Trophoblast cell (in vitro differentiated cells and primary cell): ENCODE data around the gene TGFBR1.

Source experiments
- DNase-seq, 2 donors: peaks; one replicate each; pipeline ENCODE4 v3.0.0-alpha.2; 2016
- H2AFZ ChIP-seq: 2 replicates; pipeline ENCODE4 v1.6.1; 2013; ENCODE audit warnings: low read length, moderate library complexity, mild to moderate bottlenecking; ENCODE audit not compliant: insufficient read depth, poor library complexity
- H2AK5ac ChIP-seq: 2 replicates; pipeline ENCODE4 v1.6.1; 2013; ENCODE audit warnings: mild to moderate bottlenecking, low read length
- H2BK120ac ChIP-seq: 2 replicates; pipeline ENCODE4 v1.6.1; 2013; ENCODE audit warnings: low read length, mild to moderate bottlenecking, moderate library complexity; ENCODE audit not compliant: insufficient read depth, poor library complexity
- H2BK12ac ChIP-seq: 2 replicates; pipeline ENCODE4 v1.6.1; 2013; ENCODE audit warnings: mild to moderate bottlenecking, low read length, moderate library complexity
- H2BK5ac ChIP-seq: 2 replicates; pipeline ENCODE4 v1.6.1; 2013; ENCODE audit warnings: low read length, low read depth, moderate library complexity, mild to moderate bottlenecking; ENCODE audit not compliant: poor library complexity
- H3K14ac ChIP-seq: 2 replicates; pipeline ENCODE4 v1.6.1; 2013; ENCODE audit warnings: mild to moderate bottlenecking, low read length
- H3K18ac ChIP-seq: 2 replicates; pipeline ENCODE4 v1.6.1; 2013; ENCODE audit warnings: mild to moderate bottlenecking, low read length
- H3K23ac ChIP-seq: 2 replicates; pipeline ENCODE4 v1.6.1; 2013; ENCODE audit warnings: low read length
- H3K27ac ChIP-seq: 2 replicates; pipeline ENCODE4 v1.5.1; 2013; ENCODE audit warnings: low read depth, mild to moderate bottlenecking, inconsistent platforms, low read length, moderate library complexity
- H3K27me3 ChIP-seq: 2 replicates; pipeline ENCODE4 v1.6.1; 2013; ENCODE audit warnings: inconsistent platforms, mild to moderate bottlenecking, low read length, moderate library complexity; ENCODE audit not compliant: insufficient read depth
- H3K36me3 ChIP-seq, 2 experiments: 1 replicate in 1 of 2; 2 replicates in 1 of 2; pipeline ENCODE4 v1.6.1; 2013; ENCODE audit warnings: low read length in 2 of 2, mild to moderate bottlenecking in 2 of 2, moderate library complexity in 1 of 2; ENCODE audit not compliant: insufficient read depth in 2 of 2, control insufficient read depth in 1 of 2
- H3K4ac ChIP-seq: 2 replicates; pipeline ENCODE4 v1.6.1; 2013; ENCODE audit warnings: low read depth, mild to moderate bottlenecking, low read length, moderate library complexity
- H3K4me1 ChIP-seq, 2 experiments: 1 replicate in 1 of 2; 2 replicates in 1 of 2; pipeline ENCODE4 v1.6.1; 2013; ENCODE audit warnings: low read length in 2 of 2, mild to moderate bottlenecking in 2 of 2, moderate library complexity in 1 of 2; ENCODE audit not compliant: insufficient read depth in 2 of 2, control insufficient read depth in 1 of 2
- H3K4me2 ChIP-seq: 2 replicates; pipeline ENCODE4 v1.6.1; 2013; ENCODE audit warnings: inconsistent platforms, mild to moderate bottlenecking, low read length, moderate library complexity
- H3K4me3 ChIP-seq: 2 replicates; pipeline ENCODE4 v1.5.1; 2013; ENCODE audit warnings: mild to moderate bottlenecking, low read depth, low read length, inconsistent platforms
- H3K79me1 ChIP-seq: one replicate; pipeline ENCODE4 v1.6.1; 2013; ENCODE audit warnings: low read length
- H3K79me2 ChIP-seq: 2 replicates; pipeline ENCODE4 v1.6.1; 2013; ENCODE audit warnings: low read length, mild to moderate bottlenecking; ENCODE audit not compliant: control insufficient read depth, insufficient read depth, poor library complexity
- H3K9ac ChIP-seq: 2 replicates; pipeline ENCODE4 v1.6.1; 2013; ENCODE audit warnings: mild to moderate bottlenecking, low read length
- H3K9me3 ChIP-seq: 2 replicates; pipeline ENCODE4 v1.6.1; 2013; ENCODE audit warnings: low read depth, mild to moderate bottlenecking, control low read depth, inconsistent platforms, low read length; ENCODE audit not compliant: insufficient read depth
- H4K12ac ChIP-seq: 2 replicates; pipeline ENCODE4 v1.6.1; 2013; ENCODE audit warnings: low read depth, mild to moderate bottlenecking, low read length, moderate library complexity
- H4K8ac ChIP-seq: 2 replicates; pipeline ENCODE4 v1.6.1; 2013; ENCODE audit warnings: low read depth, mild to moderate bottlenecking, low read length, moderate library complexity
- H4K91ac ChIP-seq: one replicate; pipeline ENCODE4 v1.6.1; 2013; ENCODE audit warnings: low read depth, mild to moderate bottlenecking, low read length, moderate library complexity
- WGBS: extraction: QIAGEN DNeasy Blood & Tissue Kit; methylation state at CpG from one replicate; pipeline ENCODE4 v1.1.7; 2013; ENCODE audit warnings: missing lambda C conversion rate; ENCODE audit not compliant: insufficient read length, insufficient coverage; ENCODE audit errors: extremely low coverage; 5-methylcytosine and 5-hydroxymethylcytosine counted together

The TGFBR1 gene

DNA sequence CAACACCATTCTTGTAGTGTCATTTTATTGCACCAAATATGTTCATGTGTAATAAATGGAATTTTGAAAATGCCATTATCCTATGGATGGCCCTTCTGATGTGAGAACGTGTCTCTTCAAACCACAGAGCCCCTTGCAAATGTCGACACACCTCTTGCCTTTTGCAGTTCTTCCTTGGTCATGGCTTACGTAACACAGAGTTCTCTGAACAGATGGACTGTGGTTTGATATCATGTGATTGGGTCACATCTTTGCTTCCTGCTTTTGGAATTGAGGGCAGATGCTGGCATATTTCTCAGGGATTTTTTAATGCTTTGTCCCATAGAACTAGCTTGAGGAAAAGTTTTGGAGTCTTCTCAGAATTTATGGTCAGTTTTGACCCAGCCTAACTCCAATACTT, 4.6 kb downstream of the TGFBR1 start:
- Histone ChIP-seq H3K4me1 (peaks cover 4 to 14% of the 10 kb centered on the region in 2 experiments), H4K12ac (no peak overlapping the region), H3K27me3 (no peaks in the 10 kb centered on the region), H3K14ac (no peak overlapping the region), H2BK5ac (no peak overlapping the region), H3K79me2 (peaks cover 5% of the 10 kb centered on the region), H3K9ac (no peak overlapping the region), H3K23ac (no peak overlapping the region), H3K4ac (no peak overlapping the region), H2AK5ac (no peak overlapping the region), H4K8ac (no peak overlapping the region), H3K4me3 (no peak overlapping the region), H2BK120ac (no peak overlapping the region), H3K79me1 (peaks cover 6% of the 10 kb centered on the region), H3K18ac (no peak overlapping the region), H3K27ac (no peak overlapping the region), H2AFZ (no peak overlapping the region), H3K4me2 (no peak overlapping the region), H3K36me3 (no peaks in the 10 kb centered on the region), H4K91ac (no peak overlapping the region), H2BK12ac (no peak overlapping the region), H3K9me3 (no peaks in the 10 kb centered on the region)
- DNase-seq, result peak in 1 of 2 donors; percentile 46
- WGBS, result no CpG with 5 or more reads among the region's 3 CpGs

DNA sequence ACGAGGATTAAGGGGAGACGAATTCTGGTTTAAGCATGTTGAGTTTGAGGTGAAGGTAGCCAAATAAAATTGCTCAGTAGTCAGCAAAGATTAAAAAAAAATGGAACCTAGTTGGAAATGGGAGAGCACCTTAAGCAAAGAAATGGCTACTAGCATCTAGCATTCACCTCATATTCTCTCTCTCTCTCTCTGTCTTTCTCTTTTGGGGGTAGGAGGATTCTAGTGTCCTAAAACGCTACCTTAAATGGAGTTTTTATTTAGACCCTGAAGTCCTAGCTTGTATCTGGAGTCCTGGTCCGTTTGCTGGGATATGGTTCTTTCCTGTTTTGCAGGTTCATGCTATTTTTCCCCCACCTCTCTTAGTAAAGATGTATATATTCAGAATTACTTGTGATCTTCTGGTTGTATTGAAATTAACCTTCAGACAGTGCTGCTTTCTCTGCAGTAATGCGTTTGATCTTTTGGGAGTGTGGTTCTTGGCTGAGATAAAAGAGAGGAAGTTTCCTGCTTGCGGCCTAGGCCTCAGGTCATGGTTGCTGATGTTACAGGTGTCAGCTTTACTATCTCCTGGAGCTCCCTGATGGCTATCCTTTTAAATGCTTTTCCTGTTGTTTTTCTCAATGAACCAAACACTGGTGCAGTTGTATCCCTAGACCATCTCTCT, 8.0 kb downstream of the TGFBR1 start:
- WGBS, result no CpG with 5 or more reads among the region's 6 CpGs

GRCh38 chr9:99113414-99114048, 8.6 kb downstream of the TGFBR1 start:
- Histone ChIP-seq H3K4ac (no peak overlapping the region), H3K27me3 (no peaks in the 10 kb centered on the region)
- peak in 1 of 2 donors; percentile 64 for DNase-seq

More for the DNA sequence above, 8.0 kb downstream of the TGFBR1 start:
- peaks cover 4 to 5% of the 10 kb centered on the region in 2 experiments for H3K4me1 ChIP-seq
- no peak overlapping the region for H2AFZ ChIP-seq
- H2BK5ac ChIP-seq, result no peak overlapping the region
- no peak overlapping the region for H2BK120ac ChIP-seq
- H4K8ac ChIP-seq, result no peak overlapping the region
- no peaks in the 10 kb centered on the region for H3K36me3 ChIP-seq
- no peak overlapping the region for H3K4ac ChIP-seq
- H3K27me3 ChIP-seq, result no peaks in the 10 kb centered on the region
- H3K79me1 ChIP-seq, result no peaks in the 10 kb centered on the region
- no peaks in the 10 kb centered on the region for H3K79me2 ChIP-seq
- H3K9me3 ChIP-seq, result no peaks in the 10 kb centered on the region
- DNase-seq, result no peak
- no peak overlapping the region for H2BK12ac ChIP-seq
- no peak overlapping the region for H3K27ac ChIP-seq
- no peak overlapping the region for H3K9ac ChIP-seq
- H3K18ac ChIP-seq, result no peak overlapping the region
- no peak overlapping the region for H4K91ac ChIP-seq
- H3K4me2 ChIP-seq, result no peak overlapping the region
- H3K23ac ChIP-seq, result no peak overlapping the region
- H3K4me3 ChIP-seq, result no peak overlapping the region
- no peak overlapping the region for H2AK5ac ChIP-seq
- H3K14ac ChIP-seq, result no peak overlapping the region
- no peak overlapping the region for H4K12ac ChIP-seq

DNA sequence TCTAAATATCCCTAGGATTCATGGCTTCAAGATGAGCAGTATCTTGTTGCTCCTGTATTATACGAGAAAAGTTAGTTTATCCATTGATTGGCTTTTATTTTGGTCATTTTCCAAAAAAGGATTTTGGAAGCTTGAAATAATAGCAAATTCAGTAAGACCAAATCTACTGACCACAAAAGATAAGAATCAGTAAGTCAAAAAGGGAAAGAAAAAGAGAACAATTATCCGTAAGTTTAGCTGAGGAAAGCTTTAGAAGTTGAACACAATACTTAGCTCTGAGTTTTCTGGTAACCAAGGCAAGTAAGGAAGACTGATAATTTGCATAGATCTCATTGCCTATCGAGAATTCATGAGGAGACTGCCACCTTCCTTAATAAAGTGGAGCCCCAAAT, 9.1 kb downstream of the TGFBR1 start:
- no CpG with 5 or more reads among the region's 3 CpGs for WGBS
- Histone ChIP-seq H2AK5ac (no peak overlapping the region), H2BK5ac (no peak overlapping the region), H4K8ac (no peak overlapping the region), H3K79me2 (no peaks in the 10 kb centered on the region), H3K4me3 (no peak overlapping the region), H3K18ac (no peak overlapping the region), H3K79me1 (no peaks in the 10 kb centered on the region), H3K4ac (no peak overlapping the region), H3K23ac (no peak overlapping the region), H3K9ac (no peak overlapping the region), H3K14ac (no peak overlapping the region), H3K4me1 (peaks cover 4 to 5% of the 10 kb centered on the region in 2 experiments), H3K36me3 (no peaks in the 10 kb centered on the region), H4K91ac (no peak overlapping the region), H3K4me2 (no peak overlapping the region), H3K27me3 (no peaks in the 10 kb centered on the region), H2BK120ac (no peak overlapping the region), H2AFZ (no peak overlapping the region), H3K9me3 (no peaks in the 10 kb centered on the region), H2BK12ac (no peak overlapping the region), H3K27ac (no peak overlapping the region), H4K12ac (no peak overlapping the region)
- DNase-seq, result no peak

More at GRCh38 chr9:99113414-99114048, 8.6 kb downstream of the TGFBR1 start:
- Histone ChIP-seq H3K4me2 (no peak overlapping the region), H3K4me1 (peaks cover 4 to 5% of the 10 kb centered on the region in 2 experiments), H3K9me3 (no peaks in the 10 kb centered on the region), H2AK5ac (no peak overlapping the region), H4K91ac (no peak overlapping the region), H3K79me1 (no peaks in the 10 kb centered on the region), H4K8ac (no peak overlapping the region), H2BK5ac (no peak overlapping the region), H3K79me2 (no peaks in the 10 kb centered on the region), H3K4me3 (no peak overlapping the region), H3K23ac (no peak overlapping the region), H3K18ac (no peak overlapping the region), H4K12ac (no peak overlapping the region), H2AFZ (no peak overlapping the region), H2BK120ac (no peak overlapping the region), H2BK12ac (no peak overlapping the region), H3K14ac (no peak overlapping the region), H3K27ac (no peak overlapping the region), H3K9ac (no peak overlapping the region), H3K36me3 (no peaks in the 10 kb centered on the region)
- WGBS, result no CpG with 5 or more reads among the region's 2 CpGs
